Stomach (tissue), 9 donors: Measurements from ENCODE around the gene MAST4. TPM values are rescaled to one million over a fixed set of nuclear protein-coding genes. Genes with fewer than 3 reads are reported as not detected.

Experiments used
- DNase-seq, 2 donors: peaks; one replicate each; pipeline versions ENCODE4 v3.0.0 to v3.0.0-alpha.2; 2013 to 2019
- H3K27ac ChIP-seq, 5 donors: fragments of 200-600 bp in 4 of 5; sonication (generic) in 4 of 5; one replicate each; pipeline ENCODE4 v1.5.1; 2013 to 2019; ENCODE audit warnings: mild to moderate bottlenecking in 1 of 5, moderate library complexity in 1 of 5
- H3K27me3 ChIP-seq, 3 donors: fragments of 200-600 bp; sonication (generic); one replicate each; pipeline ENCODE4 v1.5.1; 2017 to 2019; ENCODE audit warnings: mixed run types in 1 of 3
- H3K36me3 ChIP-seq, 4 donors: fragments of 200-600 bp; sonication (generic); 1 replicate in 3 of 4; 2 replicates in 1 of 4; pipeline ENCODE4 v1.5.1; 2016 to 2019
- H3K4me1 ChIP-seq, 4 donors: fragments of 200-600 bp; sonication (generic); one replicate each; pipeline ENCODE4 v1.5.1; 2016 to 2019
- H3K4me3 ChIP-seq, 4 donors: fragments of 200-600 bp; sonication (generic) in 3 of 4; one replicate each; pipeline ENCODE4 v1.5.1; 2016 to 2019; ENCODE audit warnings: mild to moderate bottlenecking in 1 of 4
- H3K9me3 ChIP-seq, 4 donors: fragments of 200-600 bp; sonication (generic); one replicate each; pipeline ENCODE4 v1.5.1; 2016 to 2019
- CTCF ChIP-seq, 7 experiments: fragments of 450-650 bp in 4 of 7; fragments of 200-600 bp in 3 of 7; sonication (generic) in 3 of 7; IDR thresholded peaks; one replicate each; pipeline ENCODE4 v1.5.1; 2016 to 2019; ENCODE audit warnings: antibody characterized with exemption in 7 of 7, control low read depth in 2 of 7, mild to moderate bottlenecking in 1 of 7
- EP300 ChIP-seq: sonication (generic); formaldehyde crosslinking; IDR thresholded peaks from one replicate; pipeline ENCODE4 v1.6.1; 2017; ENCODE audit warnings: antibody characterized with exemption
- POLR2A ChIP-seq, 4 donors: fragments of 450-650 bp; IDR thresholded peaks; one replicate each; pipeline ENCODE4 v1.6.1; 2016; ENCODE audit warnings: antibody characterized with exemption in 4 of 4, control low read depth in 2 of 4, mild to moderate bottlenecking in 1 of 4, moderate library complexity in 1 of 4
- POLR2AphosphoS5 ChIP-seq, 3 donors: sonication (generic); formaldehyde crosslinking; IDR thresholded peaks; one replicate each; pipeline ENCODE4 v1.6.1; 2016; ENCODE audit warnings: antibody characterized with exemption in 3 of 3
- WGBS, 5 donors: extraction: QIAGEN DNeasy Blood & Tissue Kit in 3 of 5; methylation state at CpG; one replicate each; pipeline versions ENCODE4 v1.1.5 to v1.1.7; 2013 to 2018; 5-methylcytosine and 5-hydroxymethylcytosine counted together
- intact Hi-C: fragments of 100-400 bp; cut with DNase I; formaldehyde crosslinking; loops from one replicate; pipeline ENCODE4 v1.15.1; 2023; ENCODE audit warnings: low total_unique reads
- polyA plus RNA-seq, 3 donors: library from polyadenylated mRNA; stranded (reverse); fragments of 200-250 nt; gene quantifications; one replicate each; pipeline ENCODE4 v1.2.3, GENCODE V29; 2013
- total RNA-seq, 5 donors: library from RNA; depleted of rRNA; stranded (reverse); fragments of >200 nt; gene quantifications; one replicate each; pipeline versions ENCODE4 v1.1.0 to v1.2.3, GENCODE V29; 2014 to 2016
- donor health status: healthy with polysubstance abuse.
- donor health status: Bipolar disorder and iron deficiency.
- donor health status: healthy.

Gene MAST4
- total and polyA plus RNA-seq, 8 donors, result 1.5 to 52.5 (median 32.1) TPM

GRCh38 chr5:66915531-66915930 is 319.3 kb downstream of the MAST4 start:
- no peaks in the 10 kb centered on the region for H3K36me3 ChIP-seq
- TF ChIP-seq EP300 (no peak), POLR2AphosphoS5 (IDR thresholded peaks at IDR 0.05) (no peak), POLR2A (IDR thresholded peaks at IDR 0.05) (no peak), CTCF (IDR thresholded peaks at IDR 0.05) (no peak)
- no peak overlapping the region for H3K27ac ChIP-seq
- WGBS, 5 donors, result 86 to 93% (median 91%) methylated on average over 7 of the region's 7 CpGs
- intact Hi-C loops, result no loop called here
- H3K9me3 ChIP-seq, result no peaks in the 10 kb centered on the region
- H3K4me3 ChIP-seq, result no peak overlapping the region
- no peaks in the 10 kb centered on the region for H3K27me3 ChIP-seq
- H3K4me1 ChIP-seq, result no peaks in the 10 kb centered on the region
- DNase-seq, result no peak

GRCh38 chr5:66922881-66923280 is 326.7 kb downstream of the MAST4 start:
- Histone ChIP-seq H3K9me3 (no peaks in the 10 kb centered on the region), H3K27me3 (no peaks in the 10 kb centered on the region), H3K4me3 (no peak overlapping the region), H3K36me3 (no peaks in the 10 kb centered on the region), H3K27ac (no peak overlapping the region), H3K4me1 (no peaks in the 10 kb centered on the region)
- 63 to 81% (median 72%) methylated on average over 5 of the region's 5 CpGs for WGBS, 5 donors
- no peak for TF ChIP-seq EP300
- no peak for TF ChIP-seq POLR2A (IDR thresholded peaks at IDR 0.05)
- TF ChIP-seq POLR2AphosphoS5 (IDR thresholded peaks at IDR 0.05), result no peak
- TF ChIP-seq CTCF (IDR thresholded peaks at IDR 0.05), result no peak
- no peak for DNase-seq
- intact Hi-C loops, result no loop called here

- no peaks in the 10 kb centered on the region for H3K27me3 ChIP-seq
- intact Hi-C loops, result no loop called here
- no peak for DNase-seq
- H3K4me1 ChIP-seq, result no peaks in the 10 kb centered on the region
- H3K27ac ChIP-seq, result no peak overlapping the region
- no peaks in the 10 kb centered on the region for H3K9me3 ChIP-seq
- no peaks in the 10 kb centered on the region for H3K36me3 ChIP-seq
- TF ChIP-seq CTCF (IDR thresholded peaks at IDR 0.05), result no peak
- TF ChIP-seq EP300, result no peak
- TF ChIP-seq POLR2A (IDR thresholded peaks at IDR 0.05), result no peak
- TF ChIP-seq POLR2AphosphoS5 (IDR thresholded peaks at IDR 0.05), result no peak
- 38 to 76% (median 64%) methylated on average over 1 of the region's 1 CpG for WGBS, 5 donors
- no peak overlapping the region for H3K4me3 ChIP-seq
These were observed 327.3 kb downstream of the MAST4 start for GRCh38 chr5:66923457-66923856.

GRCh38 chr5:66923922-66924321 is 327.7 kb downstream of the MAST4 start:
- H3K27ac ChIP-seq, result no peak overlapping the region
- H3K4me3 ChIP-seq, result no peak overlapping the region
- DNase-seq, result no peak
- TF ChIP-seq EP300, result no peak
- no peak for TF ChIP-seq POLR2AphosphoS5 (IDR thresholded peaks at IDR 0.05)
- TF ChIP-seq POLR2A (IDR thresholded peaks at IDR 0.05), result no peak
- no peak for TF ChIP-seq CTCF (IDR thresholded peaks at IDR 0.05)
- H3K9me3 ChIP-seq, result no peaks in the 10 kb centered on the region
- H3K36me3 ChIP-seq, result no peaks in the 10 kb centered on the region
- no peaks in the 10 kb centered on the region for H3K27me3 ChIP-seq
- intact Hi-C loops, result no loop called here
- H3K4me1 ChIP-seq, result no peaks in the 10 kb centered on the region

DNA sequence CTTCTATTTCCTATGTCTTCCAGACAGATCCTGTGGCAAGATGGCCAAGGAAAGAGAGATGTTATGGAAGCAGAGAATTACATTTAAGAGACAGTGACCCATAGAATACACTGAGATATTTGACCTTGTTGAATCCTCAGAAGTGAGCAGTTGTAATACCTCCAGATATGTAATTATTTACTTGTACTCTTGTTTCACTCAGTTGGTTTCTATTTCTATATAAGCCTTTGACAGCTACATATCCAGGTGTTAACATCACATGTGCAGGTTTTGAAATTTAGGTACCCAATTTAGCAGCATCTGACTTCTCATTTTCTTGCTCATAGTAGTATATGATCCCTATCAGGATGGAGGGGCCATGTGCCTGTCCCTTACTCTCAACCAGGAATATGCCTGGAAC is 330.9 kb downstream of the MAST4 start:
- Histone ChIP-seq H3K27me3 (no peaks in the 10 kb centered on the region), H3K4me1 (no peaks in the 10 kb centered on the region), H3K9me3 (no peaks in the 10 kb centered on the region), H3K4me3 (no peak overlapping the region), H3K36me3 (no peaks in the 10 kb centered on the region), H3K27ac (no peak overlapping the region)
- no peak for TF ChIP-seq EP300
- TF ChIP-seq CTCF (IDR thresholded peaks at IDR 0.05), result no peak
- no peak for TF ChIP-seq POLR2A (IDR thresholded peaks at IDR 0.05)
- TF ChIP-seq POLR2AphosphoS5 (IDR thresholded peaks at IDR 0.05), result no peak
- DNase-seq, result no peak
- intact Hi-C loops, result no loop called here
